Thoracic aorta (tissue), 2 donors: ENCODE results near the gene LAMTOR3. TPM values are rescaled to one million over a fixed set of nuclear protein-coding genes. Genes with fewer than 3 reads are reported as not detected.

ENCODE experiments used
- ATAC-seq: fragments of 150-250 bp; one replicate; pipeline ENCODE4 v1.8.0; 2017; ENCODE audit warnings: low read depth; ENCODE audit not compliant: insufficient number of reproducible peaks, low FRiP score
- DNase-seq: peaks from one replicate; pipeline ENCODE4 v3.0.0-alpha.2; 2020; ENCODE audit warnings: low spot score
- H3K27ac ChIP-seq, 2 donors: fragments of 200-600 bp; sonication (generic); 1 replicate in 1 of 2; 2 replicates in 1 of 2; pipeline ENCODE4 v1.5.1; 2016; ENCODE audit warnings: mild to moderate bottlenecking in 2 of 2, moderate library complexity in 2 of 2
- H3K27me3 ChIP-seq: fragments of 200-600 bp; sonication (generic); replicated peaks from 2 replicates; pipeline ENCODE4 v1.6.0; 2016; ENCODE audit warnings: mild to moderate bottlenecking; ENCODE audit not compliant: insufficient read depth
- H3K36me3 ChIP-seq: fragments of 200-600 bp; sonication (generic); one replicate; pipeline ENCODE4 v1.5.1; 2016
- H3K4me1 ChIP-seq, 2 donors: fragments of 200-600 bp; sonication (generic); 1 replicate in 1 of 2; 2 replicates in 1 of 2; pipeline versions ENCODE4 v1.5.1 to v1.6.0; 2016; ENCODE audit warnings: low read depth in 2 of 2, mild to moderate bottlenecking in 1 of 2; ENCODE audit not compliant: control insufficient read depth in 1 of 2
- H3K4me3 ChIP-seq: fragments of 200-600 bp; sonication (generic); 2 replicates; pipeline ENCODE4 v1.5.1; 2016; ENCODE audit warnings: mild to moderate bottlenecking
- H3K9me3 ChIP-seq: fragments of 200-600 bp; sonication (generic); 2 replicates; pipeline ENCODE4 v1.5.1; 2016
- total RNA-seq, 2 donors: library from RNA; depleted of rRNA; stranded (reverse); fragments of >200 nt; gene quantifications; one replicate each; pipeline versions ENCODE4 v1.1.0 to v1.2.3, GENCODE V29; 2016
- TF ChIP-seq, protein P1 (sequence below): fragments of 200-600 bp; sonication (generic); IDR thresholded peaks from one replicate; pipeline ENCODE4 v1.5.1; 2019; ENCODE audit warnings: antibody characterized with exemption

Gene LAMTOR3
- total RNA-seq, 2 donors from 2014 or later, result 28.4 to 29.5 TPM

DNA sequence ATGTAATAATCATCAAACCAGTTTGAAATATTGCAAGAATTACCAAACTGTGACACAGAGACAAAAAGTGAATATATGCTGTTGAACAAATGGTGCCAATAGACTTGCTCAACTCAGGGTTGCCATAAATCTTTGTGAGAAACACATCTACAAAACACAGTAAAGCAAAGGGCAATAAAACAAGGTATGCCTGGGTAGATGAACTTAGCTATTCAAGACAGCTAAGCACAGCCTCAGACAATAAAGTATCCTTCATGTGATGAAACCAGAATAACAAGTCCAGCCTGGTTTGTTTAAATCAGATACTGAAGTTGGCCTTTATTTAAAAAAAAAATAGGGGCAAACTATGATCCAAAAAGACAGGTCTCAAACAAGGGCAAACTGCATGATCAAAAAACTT is 19.2 kb downstream of the LAMTOR3 start:
- H3K36me3 ChIP-seq, result peaks cover 7% of the 10 kb centered on the region
- no peaks in the 10 kb centered on the region for H3K9me3 ChIP-seq
- H3K27me3 ChIP-seq, result no peaks in the 10 kb centered on the region
- ATAC-seq (no peak), DNase-seq (no peak)
- no peaks in the 10 kb centered on the region for H3K4me1 ChIP-seq
- TF ChIP-seq, protein P1, sequence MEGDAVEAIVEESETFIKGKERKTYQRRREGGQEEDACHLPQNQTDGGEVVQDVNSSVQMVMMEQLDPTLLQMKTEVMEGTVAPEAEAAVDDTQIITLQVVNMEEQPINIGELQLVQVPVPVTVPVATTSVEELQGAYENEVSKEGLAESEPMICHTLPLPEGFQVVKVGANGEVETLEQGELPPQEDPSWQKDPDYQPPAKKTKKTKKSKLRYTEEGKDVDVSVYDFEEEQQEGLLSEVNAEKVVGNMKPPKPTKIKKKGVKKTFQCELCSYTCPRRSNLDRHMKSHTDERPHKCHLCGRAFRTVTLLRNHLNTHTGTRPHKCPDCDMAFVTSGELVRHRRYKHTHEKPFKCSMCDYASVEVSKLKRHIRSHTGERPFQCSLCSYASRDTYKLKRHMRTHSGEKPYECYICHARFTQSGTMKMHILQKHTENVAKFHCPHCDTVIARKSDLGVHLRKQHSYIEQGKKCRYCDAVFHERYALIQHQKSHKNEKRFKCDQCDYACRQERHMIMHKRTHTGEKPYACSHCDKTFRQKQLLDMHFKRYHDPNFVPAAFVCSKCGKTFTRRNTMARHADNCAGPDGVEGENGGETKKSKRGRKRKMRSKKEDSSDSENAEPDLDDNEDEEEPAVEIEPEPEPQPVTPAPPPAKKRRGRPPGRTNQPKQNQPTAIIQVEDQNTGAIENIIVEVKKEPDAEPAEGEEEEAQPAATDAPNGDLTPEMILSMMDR, result no peak
- no peak overlapping the region for H3K27ac ChIP-seq
- no peak overlapping the region for H3K4me3 ChIP-seq

DNA sequence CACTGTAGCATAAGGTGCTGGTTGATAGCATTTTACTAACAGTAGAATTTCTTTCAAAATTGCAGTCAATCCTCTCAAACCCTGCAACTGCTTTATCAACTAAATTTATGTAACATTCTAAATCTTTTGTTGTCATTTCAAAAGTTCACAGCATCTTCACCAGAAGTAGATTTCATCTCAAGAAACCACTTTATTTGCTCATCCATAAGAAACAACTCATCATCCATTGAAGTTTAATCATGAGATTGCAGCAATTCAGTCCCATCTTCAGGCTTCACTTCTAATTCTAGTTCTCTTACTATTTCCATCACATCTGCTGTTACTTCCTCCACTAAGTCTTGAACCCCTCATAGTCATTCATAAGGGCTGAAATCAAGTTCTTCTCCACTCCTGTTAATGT is 21.7 kb downstream of the LAMTOR3 start:
- no peaks in the 10 kb centered on the region for H3K36me3 ChIP-seq
- no peaks in the 10 kb centered on the region for H3K27me3 ChIP-seq
- ATAC-seq (no peak), DNase-seq (no peak)
- H3K9me3 ChIP-seq, result no peaks in the 10 kb centered on the region
- no peak overlapping the region for H3K4me3 ChIP-seq
- peaks cover 0 to 6% of the 10 kb centered on the region in 2 donors for H3K4me1 ChIP-seq
- no peak overlapping the region for H3K27ac ChIP-seq
- TF ChIP-seq, protein P1, result no peak

DNA sequence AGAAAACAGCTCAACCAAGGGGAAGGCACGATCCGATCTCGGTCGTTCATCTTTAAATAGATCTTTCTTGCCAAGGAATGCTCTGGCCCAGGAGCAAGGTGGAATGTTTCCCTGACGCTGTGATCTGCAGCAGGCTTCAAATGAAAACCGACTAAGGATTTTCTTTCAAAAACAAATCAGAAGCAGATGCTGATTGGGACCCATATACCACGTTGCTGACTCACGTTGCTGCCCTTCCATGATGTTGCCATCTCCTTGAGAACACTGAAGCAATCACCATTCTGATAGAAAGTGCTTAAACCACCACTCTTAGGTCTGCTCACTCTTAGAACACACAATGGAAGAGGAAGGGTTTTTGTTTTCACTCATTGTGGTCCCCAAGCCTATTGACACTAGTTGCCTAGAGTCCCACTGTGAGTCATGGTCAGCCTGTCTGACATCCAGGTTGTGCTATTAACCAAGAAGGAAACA is 26.1 kb downstream of the LAMTOR3 start:
- no peak overlapping the region for H3K4me3 ChIP-seq
- no peaks in the 10 kb centered on the region for H3K27me3 ChIP-seq
- DNase-seq (no peak), ATAC-seq (no peak)
- no peaks in the 10 kb centered on the region for H3K36me3 ChIP-seq
- H3K4me1 ChIP-seq, result peaks cover 0 to 6% of the 10 kb centered on the region in 2 donors
- H3K27ac ChIP-seq, result no peak overlapping the region
- no peaks in the 10 kb centered on the region for H3K9me3 ChIP-seq
- TF ChIP-seq, protein P1, result no peak

DNA sequence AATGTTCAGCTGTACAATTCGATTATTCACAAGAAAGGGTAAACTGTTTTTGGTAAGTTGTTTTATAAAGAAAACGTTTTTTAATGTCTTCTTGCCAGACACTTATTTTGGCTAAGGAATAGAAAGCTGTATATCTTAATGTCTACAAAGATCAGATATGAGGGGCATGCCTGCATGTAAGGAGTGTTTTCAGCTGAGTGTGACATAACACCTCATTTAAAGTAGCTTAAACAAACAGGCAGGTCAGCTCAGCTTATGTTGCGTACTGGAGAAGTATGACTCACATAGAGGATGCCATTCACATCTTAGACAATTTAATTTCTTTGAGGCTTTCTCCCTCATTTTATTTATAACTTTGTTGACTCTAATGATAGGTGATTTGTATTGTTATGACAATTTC is 30.4 kb downstream of the LAMTOR3 start:
- H3K4me3 ChIP-seq, result no peak overlapping the region
- H3K36me3 ChIP-seq, result no peaks in the 10 kb centered on the region
- H3K9me3 ChIP-seq, result no peaks in the 10 kb centered on the region
- DNase-seq, result no peak
- ATAC-seq, result no peak
- no peak overlapping the region for H3K27ac ChIP-seq
- H3K27me3 ChIP-seq, result no peaks in the 10 kb centered on the region
- peaks cover 0 to 6% of the 10 kb centered on the region in 2 donors for H3K4me1 ChIP-seq
- TF ChIP-seq, protein P1, result no peak

DNA sequence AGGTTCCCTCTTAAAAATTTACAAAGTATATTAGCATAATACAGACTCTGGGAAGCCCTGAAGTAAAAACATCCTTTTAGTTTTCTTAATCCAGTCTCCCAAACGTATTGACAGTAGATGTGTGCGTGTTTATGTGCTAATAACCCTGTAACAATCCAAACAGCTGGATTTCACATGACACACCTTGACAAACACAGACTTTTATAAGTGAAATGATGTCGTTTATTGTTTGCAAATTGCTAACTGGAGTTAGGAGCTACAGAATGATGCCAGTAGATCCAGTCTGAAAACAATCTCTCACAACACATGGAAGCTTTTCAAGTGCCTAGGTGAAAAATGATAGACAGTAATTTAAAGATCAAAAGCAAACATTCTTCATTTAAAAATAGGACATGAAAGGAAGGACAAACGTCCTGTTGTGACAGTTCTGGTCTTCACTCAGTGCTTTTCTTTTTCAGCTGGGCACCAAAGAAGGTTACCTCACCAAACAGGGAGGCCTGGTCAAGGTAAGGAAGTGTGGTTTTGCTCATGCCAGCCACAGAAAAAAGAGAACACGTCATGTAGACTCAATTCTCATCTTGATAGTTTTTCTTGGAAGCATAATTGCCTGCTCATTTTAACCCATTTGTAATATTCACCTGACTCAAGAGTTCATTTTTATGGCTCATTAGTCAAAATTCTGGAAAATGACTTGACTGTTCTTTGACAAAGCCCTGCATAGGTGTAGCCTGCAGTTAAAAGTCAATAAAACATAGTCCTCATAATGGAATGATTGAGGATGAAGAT is 32.9 kb downstream of the LAMTOR3 start:
- TF ChIP-seq, protein P1, result no peak
- no peak overlapping the region for H3K27ac ChIP-seq
- no peak for ATAC-seq

More for the DNA sequence above, 32.9 kb downstream of the LAMTOR3 start:
- Histone ChIP-seq H3K4me3 (no peak overlapping the region), H3K4me1 (peaks cover 0 to 3% of the 10 kb centered on the region in 2 donors), H3K9me3 (no peaks in the 10 kb centered on the region), H3K27me3 (no peaks in the 10 kb centered on the region), H3K36me3 (no peaks in the 10 kb centered on the region)
- DNase-seq, result no peak
